A673 (cell line): ENCODE data around the gene GRB7. TPM values are rescaled to one million over a fixed set of nuclear protein-coding genes. Genes with fewer than 3 reads are reported as not detected.

Experiments used
- BruUV-seq: library from RNA; stranded (reverse); fragments of 400-500 nt; replicated peaks from 2 replicates; lab custom pipeline; 2021; lab: Mats Ljungman, UMichigan
- CTCF ChIA-PET: fragments of 300-600 bp; sonication (Branson Sonifier 250); formaldehyde crosslinking; loops from one replicate; lab custom pipeline; 2022; ENCODE audit warnings: antibody characterized with exemption; lab: Charles Lee
- POLR2A ChIA-PET: fragments of 300-600 bp; sonication (Branson Sonifier 250); formaldehyde crosslinking; loops from one replicate; lab custom pipeline; 2022; ENCODE audit warnings: antibody characterized with exemption; ENCODE audit not compliant: low non-redundant PET; lab: Charles Lee
- DNase-seq: peaks from one replicate; pipeline ENCODE4 v3.0.0-alpha.2; 2015; ENCODE audit warnings: low spot score
- H3K27ac ChIP-seq: fragments of 200-600 bp; sonication (generic); 2 replicates; pipeline ENCODE4 v1.5.1; 2016; ENCODE audit warnings: mixed run types, low read depth, mild to moderate bottlenecking, mixed read lengths, antibody characterized with exemption, low read length; ENCODE audit not compliant: poor library complexity, severe bottlenecking
- H3K27me3 ChIP-seq: fragments of 200-600 bp; sonication (generic); replicated peaks from 2 replicates; pipeline ENCODE4 v1.6.1; 2017; ENCODE audit warnings: mixed run types, low read depth, mild to moderate bottlenecking, mixed read lengths, antibody characterized with exemption, low read length; ENCODE audit not compliant: insufficient read depth, poor library complexity
- H3K36me3 ChIP-seq: fragments of 200-600 bp; sonication (generic); 2 replicates; pipeline ENCODE4 v1.6.1; 2016; ENCODE audit warnings: mixed run types, mild to moderate bottlenecking, mixed read lengths, antibody characterized with exemption, low read length; ENCODE audit not compliant: insufficient read depth, poor library complexity, severe bottlenecking
- H3K4me1 ChIP-seq: fragments of 200-600 bp; sonication (generic); 2 replicates; pipeline ENCODE4 v1.6.1; 2017; ENCODE audit warnings: mixed run types, mild to moderate bottlenecking, mixed read lengths, antibody characterized with exemption, low read length; ENCODE audit not compliant: insufficient read depth, poor library complexity, severe bottlenecking
- H3K4me3 ChIP-seq: fragments of 200-600 bp; sonication (generic); 2 replicates; pipeline ENCODE4 v1.5.1; 2016; ENCODE audit warnings: low read depth, mixed run types, mild to moderate bottlenecking, mixed read lengths, low read length; ENCODE audit not compliant: poor library complexity, severe bottlenecking
- H3K9me3 ChIP-seq: fragments of 200-600 bp; sonication (generic); 2 replicates; pipeline ENCODE4 v1.6.1; 2016; ENCODE audit warnings: mixed run types, low read depth, mild to moderate bottlenecking, mixed read lengths, antibody characterized with exemption, low read length; ENCODE audit not compliant: poor library complexity, severe bottlenecking
- EZH2 ChIP-seq: fragments of 200-600 bp; sonication (generic); IDR thresholded peaks from 2 replicates; pipeline ENCODE4 v1.6.1; 2017; ENCODE audit warnings: borderline replicate concordance, low read depth, mild to moderate bottlenecking, mixed read lengths, antibody characterized with exemption, low read length; ENCODE audit not compliant: poor library complexity, severe bottlenecking
- intact Hi-C: fragments of 100-400 bp; cut with micrococcal nuclease; formaldehyde crosslinking; loops from one replicate; pipeline ENCODE4 v1.10.0; 2022; ENCODE audit not compliant: unreplicated experiment
- total RNA-seq: library from RNA; stranded (reverse); gene quantifications from 2 replicates; pipeline ENCODE4 v1.2.3, GENCODE V29; 2021
- TF ChIP-seq, protein P1 (sequence below): fragments of 300-800, 200-600 bp; sonication (generic); conservative IDR thresholded peaks from 2 replicates; pipeline ENCODE4 v1.5.1; 2017; ENCODE audit warnings: low read depth, mild to moderate bottlenecking, antibody characterized with exemption, low read length, moderate library complexity, mixed read lengths

The GRB7 gene
- total RNA-seq, 1 experiment from 2014 or later = 0.62 TPM

DNA sequence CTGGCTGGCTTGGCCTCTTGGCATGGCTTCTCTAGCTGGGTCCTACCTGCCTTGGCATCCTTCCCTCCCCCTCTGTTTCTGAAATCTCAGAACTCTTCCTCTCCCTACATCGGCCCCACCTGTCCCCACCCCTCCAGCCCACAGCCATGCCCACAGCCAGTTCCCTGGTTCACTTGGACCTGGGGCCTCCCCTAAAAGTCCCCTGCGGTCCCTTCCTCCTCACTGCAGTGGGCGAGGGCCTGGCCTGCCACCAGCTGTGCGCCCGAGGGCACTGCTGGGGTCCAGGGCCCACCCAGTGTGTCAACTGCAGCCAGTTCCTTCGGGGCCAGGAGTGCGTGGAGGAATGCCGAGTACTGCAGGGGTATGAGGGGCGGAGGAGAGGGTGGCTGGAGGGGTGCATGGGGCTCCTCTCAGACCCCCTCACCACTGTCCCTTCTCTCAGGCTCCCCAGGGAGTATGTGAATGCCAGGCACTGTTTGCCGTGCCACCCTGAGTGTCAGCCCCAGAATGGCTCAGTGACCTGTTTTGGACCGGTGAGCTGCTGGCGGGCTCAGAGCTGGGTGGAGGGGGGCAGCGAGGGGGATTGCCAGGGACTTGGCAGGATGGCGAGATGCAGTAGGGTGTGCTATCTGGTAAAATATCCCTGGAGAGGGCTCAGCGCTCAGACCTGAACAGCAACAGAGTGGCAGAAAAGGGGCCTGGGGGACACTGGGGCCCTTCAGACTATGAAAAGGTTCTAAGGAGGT lies 21.5 kb upstream of the GRB7 start:
- no peak overlapping the region for H3K27ac ChIP-seq
- H3K4me1 ChIP-seq = no peaks in the 10 kb centered on the region
- BruUV-seq = no TSS peak
- no peaks in the 10 kb centered on the region for H3K9me3 ChIP-seq
- no peak for TF ChIP-seq EZH2
- TF ChIP-seq, protein P1, sequence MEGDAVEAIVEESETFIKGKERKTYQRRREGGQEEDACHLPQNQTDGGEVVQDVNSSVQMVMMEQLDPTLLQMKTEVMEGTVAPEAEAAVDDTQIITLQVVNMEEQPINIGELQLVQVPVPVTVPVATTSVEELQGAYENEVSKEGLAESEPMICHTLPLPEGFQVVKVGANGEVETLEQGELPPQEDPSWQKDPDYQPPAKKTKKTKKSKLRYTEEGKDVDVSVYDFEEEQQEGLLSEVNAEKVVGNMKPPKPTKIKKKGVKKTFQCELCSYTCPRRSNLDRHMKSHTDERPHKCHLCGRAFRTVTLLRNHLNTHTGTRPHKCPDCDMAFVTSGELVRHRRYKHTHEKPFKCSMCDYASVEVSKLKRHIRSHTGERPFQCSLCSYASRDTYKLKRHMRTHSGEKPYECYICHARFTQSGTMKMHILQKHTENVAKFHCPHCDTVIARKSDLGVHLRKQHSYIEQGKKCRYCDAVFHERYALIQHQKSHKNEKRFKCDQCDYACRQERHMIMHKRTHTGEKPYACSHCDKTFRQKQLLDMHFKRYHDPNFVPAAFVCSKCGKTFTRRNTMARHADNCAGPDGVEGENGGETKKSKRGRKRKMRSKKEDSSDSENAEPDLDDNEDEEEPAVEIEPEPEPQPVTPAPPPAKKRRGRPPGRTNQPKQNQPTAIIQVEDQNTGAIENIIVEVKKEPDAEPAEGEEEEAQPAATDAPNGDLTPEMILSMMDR = no peak
- intact Hi-C loops = no loop called here
- POLR2A ChIA-PET = no interaction called here
- no peaks in the 10 kb centered on the region for H3K36me3 ChIP-seq
- no peaks in the 10 kb centered on the region for H3K27me3 ChIP-seq
- no peak overlapping the region for H3K4me3 ChIP-seq
- DNase-seq = no peak
- CTCF ChIA-PET = no interaction called here

DNA sequence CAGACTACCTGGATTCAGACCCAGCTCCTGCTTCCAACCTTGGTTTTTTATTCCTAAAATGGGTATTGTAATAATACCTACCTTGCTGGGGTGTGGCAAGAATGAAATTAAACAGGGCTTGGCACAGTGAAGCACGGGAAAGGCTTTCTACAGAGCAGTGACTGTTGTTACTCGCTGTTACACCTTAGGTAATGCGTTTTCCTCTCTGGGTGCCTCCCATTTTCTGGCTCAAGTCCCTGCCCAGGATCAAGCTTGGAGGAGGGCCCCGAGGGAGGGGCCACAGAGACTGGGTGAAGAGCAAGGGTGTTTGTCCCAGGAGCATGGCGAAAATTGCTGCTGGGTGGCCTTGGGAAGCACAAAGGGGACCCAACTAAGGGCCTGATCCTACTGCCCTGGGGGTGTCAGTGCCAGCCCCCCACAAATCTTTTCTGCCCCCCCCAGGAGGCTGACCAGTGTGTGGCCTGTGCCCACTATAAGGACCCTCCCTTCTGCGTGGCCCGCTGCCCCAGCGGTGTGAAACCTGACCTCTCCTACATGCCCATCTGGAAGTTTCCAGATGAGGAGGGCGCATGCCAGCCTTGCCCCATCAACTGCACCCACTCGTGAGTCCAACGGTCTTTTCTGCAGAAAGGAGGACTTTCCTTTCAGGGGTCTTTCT lies 20.7 kb upstream of the GRB7 start:
- Histone ChIP-seq H3K27me3 (no peaks in the 10 kb centered on the region), H3K4me1 (no peaks in the 10 kb centered on the region), H3K27ac (no peak overlapping the region), H3K4me3 (no peak overlapping the region), H3K9me3 (no peaks in the 10 kb centered on the region), H3K36me3 (no peaks in the 10 kb centered on the region)
- BruUV-seq = no TSS peak
- CTCF ChIA-PET = no interaction called here
- DNase-seq = no peak
- TF ChIP-seq EZH2 = no peak
- TF ChIP-seq, protein P1 = no peak
- intact Hi-C loops = no loop called here
- POLR2A ChIA-PET = no interaction called here

DNA sequence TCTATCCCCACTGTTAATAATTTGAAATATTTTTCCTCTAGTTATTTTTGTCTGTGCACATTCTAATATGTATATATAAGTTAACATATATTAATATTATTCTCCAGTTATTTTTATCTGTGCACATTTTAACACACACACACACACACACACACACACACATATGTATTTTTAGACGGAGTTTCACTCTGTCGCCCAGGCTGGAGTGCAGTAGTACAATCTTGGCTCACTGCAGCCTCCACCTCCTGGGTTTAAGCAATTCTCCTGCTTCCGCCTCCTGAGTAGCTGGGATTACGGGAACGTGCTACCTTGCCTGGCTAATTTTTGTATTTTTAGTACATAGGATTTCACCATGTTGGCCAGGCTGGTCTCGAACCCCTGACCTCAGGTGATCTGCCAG lies 20.1 kb upstream of the GRB7 start:
- Histone ChIP-seq H3K36me3 (no peaks in the 10 kb centered on the region), H3K4me1 (no peaks in the 10 kb centered on the region), H3K4me3 (no peak overlapping the region), H3K27ac (no peak overlapping the region), H3K9me3 (no peaks in the 10 kb centered on the region), H3K27me3 (no peaks in the 10 kb centered on the region)
- no peak for DNase-seq
- TF ChIP-seq, protein P1 = no peak
- no peak for TF ChIP-seq EZH2
- POLR2A ChIA-PET = no interaction called here
- intact Hi-C loops = no loop called here
- CTCF ChIA-PET = no interaction called here
- BruUV-seq = no TSS peak
